Endothelial cell of umbilical vein (primary cell): ENCODE measurements around the gene TTLL13.

Experiments used
- EZH2 ChIP-seq: IDR thresholded peaks from 2 replicates; pipeline ENCODE4 v1.6.1; 2012; ENCODE audit warnings: borderline replicate concordance, low read depth, mild to moderate bottlenecking, moderate library complexity, low read length, inconsistent platforms; ENCODE audit not compliant: severe bottlenecking
- FOS ChIP-seq: IDR thresholded peaks from 2 replicates; pipeline ENCODE4 v1.6.1; 2011; ENCODE audit warnings: mild to moderate bottlenecking, low read length, moderate library complexity, borderline replicate concordance; ENCODE audit not compliant: insufficient read depth
- GATA2 ChIP-seq: IDR thresholded peaks from 2 replicates; pipeline ENCODE4 v1.7.0; 2011; ENCODE audit warnings: low read depth, mild to moderate bottlenecking, moderate library complexity, mixed read lengths, low read length; ENCODE audit not compliant: insufficient read length, insufficient read depth
- MYC ChIP-seq: IDR thresholded peaks from one replicate; pipeline ENCODE4 v1.6.1; 2011; ENCODE audit warnings: mild to moderate bottlenecking, low read depth, low read length
- POLR2A ChIP-seq: IDR thresholded peaks from 2 replicates; pipeline ENCODE4 v1.6.1; 2012; ENCODE audit warnings: low read depth, mild to moderate bottlenecking, control low read depth, low read length
- POLR2AphosphoS5 ChIP-seq: IDR thresholded peaks from 2 replicates; pipeline ENCODE4 v1.6.1; 2012; ENCODE audit warnings: low read depth, mild to moderate bottlenecking, control low read depth, low read length, moderate library complexity; ENCODE audit not compliant: insufficient read depth
- TF ChIP-seq, protein P1 (sequence below), 2 donors: IDR thresholded peaks; 1 replicate in 1 of 2; 2 replicates in 1 of 2; pipeline ENCODE4 v1.5.1; 2011; ENCODE audit warnings: low read length in 2 of 2, mild to moderate bottlenecking in 2 of 2, moderate library complexity in 2 of 2, control low read depth in 1 of 2, inconsistent platforms in 1 of 2, low read depth in 1 of 2; ENCODE audit not compliant: insufficient read depth in 1 of 2; ENCODE audit errors: extremely low read depth in 1 of 2

DNA sequence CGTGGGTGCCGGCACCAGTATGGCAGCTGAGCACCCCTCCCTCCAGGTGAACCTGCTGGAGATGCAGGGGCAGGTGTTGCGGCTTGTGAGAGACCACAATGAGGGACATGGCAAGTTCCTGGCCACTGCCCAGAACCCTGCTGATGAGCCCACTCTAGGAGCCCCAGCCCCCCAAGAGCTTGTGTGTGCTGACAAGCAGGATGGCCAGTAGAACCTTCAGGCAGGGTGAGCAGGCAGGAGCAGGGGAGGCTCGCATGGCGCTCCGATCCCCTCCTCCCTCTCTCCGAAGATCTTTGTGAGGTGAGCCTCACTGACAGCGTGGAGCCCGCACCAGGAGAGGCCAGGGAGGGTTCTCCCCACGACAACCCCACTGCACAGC lies 45.9 kb downstream of the TTLL13 start:
- TF ChIP-seq EZH2 (no peak), POLR2A (no peak), FOS (no peak), POLR2AphosphoS5 (no peak), GATA2 (no peak), MYC (no peak)
- TF ChIP-seq, protein P1, sequence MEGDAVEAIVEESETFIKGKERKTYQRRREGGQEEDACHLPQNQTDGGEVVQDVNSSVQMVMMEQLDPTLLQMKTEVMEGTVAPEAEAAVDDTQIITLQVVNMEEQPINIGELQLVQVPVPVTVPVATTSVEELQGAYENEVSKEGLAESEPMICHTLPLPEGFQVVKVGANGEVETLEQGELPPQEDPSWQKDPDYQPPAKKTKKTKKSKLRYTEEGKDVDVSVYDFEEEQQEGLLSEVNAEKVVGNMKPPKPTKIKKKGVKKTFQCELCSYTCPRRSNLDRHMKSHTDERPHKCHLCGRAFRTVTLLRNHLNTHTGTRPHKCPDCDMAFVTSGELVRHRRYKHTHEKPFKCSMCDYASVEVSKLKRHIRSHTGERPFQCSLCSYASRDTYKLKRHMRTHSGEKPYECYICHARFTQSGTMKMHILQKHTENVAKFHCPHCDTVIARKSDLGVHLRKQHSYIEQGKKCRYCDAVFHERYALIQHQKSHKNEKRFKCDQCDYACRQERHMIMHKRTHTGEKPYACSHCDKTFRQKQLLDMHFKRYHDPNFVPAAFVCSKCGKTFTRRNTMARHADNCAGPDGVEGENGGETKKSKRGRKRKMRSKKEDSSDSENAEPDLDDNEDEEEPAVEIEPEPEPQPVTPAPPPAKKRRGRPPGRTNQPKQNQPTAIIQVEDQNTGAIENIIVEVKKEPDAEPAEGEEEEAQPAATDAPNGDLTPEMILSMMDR (IDR thresholded peaks at IDR 0.05; ENCODE audit: extremely low read depth in 1 of 2, insufficient read depth in 1 of 2, low read depth in 1 of 2, low read length in 2 of 2), result no peak
